Loucy (cell line): ENCODE results near the gene TBC1D1.

ENCODE experiments used
- EZH2phosphoT487 ChIP-seq: fragments of 200-600 bp; IDR thresholded peaks from 2 replicates; pipeline ENCODE4 v1.6.1; 2018; ENCODE audit warnings: antibody characterized with exemption, mild to moderate bottlenecking, moderate library complexity, borderline replicate concordance
- TF ChIP-seq, protein P1 (sequence below): fragments of 200-600 bp; sonication (generic); conservative IDR thresholded peaks from 2 replicates; pipeline ENCODE4 v1.5.1; 2014; ENCODE audit warnings: mild to moderate bottlenecking, antibody characterized with exemption, low read length

DNA sequence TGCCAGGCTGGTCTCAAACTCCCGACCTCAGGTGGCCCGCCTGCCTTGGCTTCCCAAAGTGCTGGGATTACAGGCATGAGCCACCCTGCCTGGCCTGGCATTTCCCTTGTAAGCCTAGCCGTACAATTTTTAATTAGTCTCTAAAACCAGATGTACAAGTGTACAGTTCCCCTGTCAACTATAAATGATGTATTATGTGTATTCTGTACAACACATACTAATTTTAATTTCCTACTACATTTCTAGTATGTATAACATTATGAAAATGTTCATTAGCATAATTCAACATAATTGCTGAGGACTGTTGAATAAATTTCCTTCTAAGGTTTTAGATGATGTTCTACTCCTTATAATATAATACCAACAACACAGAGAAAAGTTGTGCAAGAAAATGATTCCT is 27.8 kb downstream of the TBC1D1 start:
- TF ChIP-seq EZH2phosphoT487 = no peak
- TF ChIP-seq, protein P1, sequence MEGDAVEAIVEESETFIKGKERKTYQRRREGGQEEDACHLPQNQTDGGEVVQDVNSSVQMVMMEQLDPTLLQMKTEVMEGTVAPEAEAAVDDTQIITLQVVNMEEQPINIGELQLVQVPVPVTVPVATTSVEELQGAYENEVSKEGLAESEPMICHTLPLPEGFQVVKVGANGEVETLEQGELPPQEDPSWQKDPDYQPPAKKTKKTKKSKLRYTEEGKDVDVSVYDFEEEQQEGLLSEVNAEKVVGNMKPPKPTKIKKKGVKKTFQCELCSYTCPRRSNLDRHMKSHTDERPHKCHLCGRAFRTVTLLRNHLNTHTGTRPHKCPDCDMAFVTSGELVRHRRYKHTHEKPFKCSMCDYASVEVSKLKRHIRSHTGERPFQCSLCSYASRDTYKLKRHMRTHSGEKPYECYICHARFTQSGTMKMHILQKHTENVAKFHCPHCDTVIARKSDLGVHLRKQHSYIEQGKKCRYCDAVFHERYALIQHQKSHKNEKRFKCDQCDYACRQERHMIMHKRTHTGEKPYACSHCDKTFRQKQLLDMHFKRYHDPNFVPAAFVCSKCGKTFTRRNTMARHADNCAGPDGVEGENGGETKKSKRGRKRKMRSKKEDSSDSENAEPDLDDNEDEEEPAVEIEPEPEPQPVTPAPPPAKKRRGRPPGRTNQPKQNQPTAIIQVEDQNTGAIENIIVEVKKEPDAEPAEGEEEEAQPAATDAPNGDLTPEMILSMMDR = no peak
